Hematopoietic multipotent progenitor cell treated with erythropoietin and hydrocortisone succinate and interleukin-3 and kit ligand, for 4 days (in vitro differentiated cells): ENCODE data around the gene PEAK1.

Experiments
- DNase-seq: peaks from one replicate; pipeline ENCODE4 v3.0.0-alpha.2; 2015

The PEAK1 gene, protein sequence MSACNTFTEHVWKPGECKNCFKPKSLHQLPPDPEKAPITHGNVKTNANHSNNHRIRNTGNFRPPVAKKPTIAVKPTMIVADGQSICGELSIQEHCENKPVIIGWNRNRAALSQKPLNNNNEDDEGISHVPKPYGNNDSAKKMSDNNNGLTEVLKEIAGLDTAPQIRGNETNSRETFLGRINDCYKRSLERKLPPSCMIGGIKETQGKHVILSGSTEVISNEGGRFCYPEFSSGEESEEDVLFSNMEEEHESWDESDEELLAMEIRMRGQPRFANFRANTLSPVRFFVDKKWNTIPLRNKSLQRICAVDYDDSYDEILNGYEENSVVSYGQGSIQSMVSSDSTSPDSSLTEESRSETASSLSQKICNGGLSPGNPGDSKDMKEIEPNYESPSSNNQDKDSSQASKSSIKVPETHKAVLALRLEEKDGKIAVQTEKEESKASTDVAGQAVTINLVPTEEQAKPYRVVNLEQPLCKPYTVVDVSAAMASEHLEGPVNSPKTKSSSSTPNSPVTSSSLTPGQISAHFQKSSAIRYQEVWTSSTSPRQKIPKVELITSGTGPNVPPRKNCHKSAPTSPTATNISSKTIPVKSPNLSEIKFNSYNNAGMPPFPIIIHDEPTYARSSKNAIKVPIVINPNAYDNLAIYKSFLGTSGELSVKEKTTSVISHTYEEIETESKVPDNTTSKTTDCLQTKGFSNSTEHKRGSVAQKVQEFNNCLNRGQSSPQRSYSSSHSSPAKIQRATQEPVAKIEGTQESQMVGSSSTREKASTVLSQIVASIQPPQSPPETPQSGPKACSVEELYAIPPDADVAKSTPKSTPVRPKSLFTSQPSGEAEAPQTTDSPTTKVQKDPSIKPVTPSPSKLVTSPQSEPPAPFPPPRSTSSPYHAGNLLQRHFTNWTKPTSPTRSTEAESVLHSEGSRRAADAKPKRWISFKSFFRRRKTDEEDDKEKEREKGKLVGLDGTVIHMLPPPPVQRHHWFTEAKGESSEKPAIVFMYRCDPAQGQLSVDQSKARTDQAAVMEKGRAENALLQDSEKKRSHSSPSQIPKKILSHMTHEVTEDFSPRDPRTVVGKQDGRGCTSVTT (N-terminal part only)

DNA sequence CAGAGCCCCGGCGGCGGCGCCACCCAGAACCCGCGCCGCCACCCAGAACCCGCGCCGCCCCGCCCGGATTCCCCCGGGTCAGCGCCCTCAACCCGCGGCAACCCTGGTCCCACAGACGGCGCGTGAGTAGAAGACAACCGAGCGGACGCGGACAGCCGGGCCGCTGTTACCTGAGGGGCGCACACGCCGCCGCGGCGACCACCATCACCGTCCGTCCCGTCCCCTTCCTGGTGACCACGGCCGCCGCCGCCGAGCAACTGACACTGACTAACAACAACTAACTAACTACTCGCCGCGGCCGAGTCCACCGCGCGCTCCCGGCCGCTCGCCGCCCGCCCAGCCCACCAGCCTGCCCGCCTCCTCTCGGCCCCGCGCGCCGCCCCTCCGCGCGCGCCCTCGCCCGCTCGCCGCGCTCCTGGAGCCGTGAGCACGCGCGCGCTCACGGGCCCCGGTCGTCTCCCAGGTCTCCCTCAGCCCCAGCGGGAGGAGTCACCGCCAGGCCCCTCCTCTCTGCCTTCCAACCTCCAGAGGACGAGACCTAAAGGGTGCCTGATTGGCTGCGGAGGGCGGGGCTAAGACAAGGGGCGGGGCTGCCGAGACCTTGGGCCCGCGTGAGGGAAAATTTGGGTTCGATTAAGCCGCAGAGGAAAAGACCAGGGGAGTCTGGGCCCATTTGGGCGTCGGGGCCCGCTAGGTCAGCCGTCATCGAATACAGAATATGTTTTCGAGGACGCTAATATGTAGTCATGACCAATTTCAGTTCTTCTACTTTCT is at the start of gene PEAK1:
PEAK1 (minus strand) TSS at position 269 of the 774 bp plus-strand sequence. CDS start 238,178 bp downstream, outside the sequence.
- DNase-seq: peak; percentile 100

DNA sequence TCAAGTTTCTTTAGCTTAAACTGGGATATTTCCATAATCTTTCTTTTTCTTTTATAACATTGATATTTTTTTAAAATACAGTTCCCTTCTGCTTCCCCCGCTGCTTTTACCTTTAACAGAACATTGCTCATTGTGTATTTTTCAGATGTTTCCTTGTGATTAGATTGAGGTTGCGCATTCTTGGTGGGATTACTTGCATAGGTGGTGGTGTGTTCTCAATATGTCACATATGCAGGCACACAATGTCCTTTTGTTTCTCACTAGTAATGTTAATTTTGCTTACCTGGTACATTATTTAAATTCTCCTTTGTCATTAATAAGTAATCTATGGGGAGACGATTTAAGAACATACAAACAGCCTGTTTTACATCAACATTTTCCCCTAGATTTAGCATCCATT is 49.0 kb upstream of the PEAK1 start:
- DNase-seq: no peak

DNA sequence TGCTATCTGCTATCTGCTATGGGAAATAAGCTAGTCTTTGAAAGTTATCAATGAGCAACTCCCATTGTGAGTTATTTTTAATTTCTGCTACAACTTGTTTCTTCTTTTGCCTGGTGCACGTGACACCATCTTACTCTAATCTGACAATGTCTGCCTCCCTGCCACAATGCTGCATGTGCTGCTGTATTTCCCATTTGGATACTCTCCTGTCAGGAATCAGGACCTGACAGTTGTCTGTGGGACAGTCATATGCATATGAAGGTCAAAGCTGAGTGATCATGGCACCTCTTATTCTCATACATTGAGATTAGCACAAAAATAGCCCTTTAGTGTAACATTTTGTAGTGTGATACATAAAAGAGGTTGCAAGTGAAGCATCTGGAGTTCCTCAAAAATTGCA is 46.6 kb upstream of the PEAK1 start:
- no peak for DNase-seq

DNA sequence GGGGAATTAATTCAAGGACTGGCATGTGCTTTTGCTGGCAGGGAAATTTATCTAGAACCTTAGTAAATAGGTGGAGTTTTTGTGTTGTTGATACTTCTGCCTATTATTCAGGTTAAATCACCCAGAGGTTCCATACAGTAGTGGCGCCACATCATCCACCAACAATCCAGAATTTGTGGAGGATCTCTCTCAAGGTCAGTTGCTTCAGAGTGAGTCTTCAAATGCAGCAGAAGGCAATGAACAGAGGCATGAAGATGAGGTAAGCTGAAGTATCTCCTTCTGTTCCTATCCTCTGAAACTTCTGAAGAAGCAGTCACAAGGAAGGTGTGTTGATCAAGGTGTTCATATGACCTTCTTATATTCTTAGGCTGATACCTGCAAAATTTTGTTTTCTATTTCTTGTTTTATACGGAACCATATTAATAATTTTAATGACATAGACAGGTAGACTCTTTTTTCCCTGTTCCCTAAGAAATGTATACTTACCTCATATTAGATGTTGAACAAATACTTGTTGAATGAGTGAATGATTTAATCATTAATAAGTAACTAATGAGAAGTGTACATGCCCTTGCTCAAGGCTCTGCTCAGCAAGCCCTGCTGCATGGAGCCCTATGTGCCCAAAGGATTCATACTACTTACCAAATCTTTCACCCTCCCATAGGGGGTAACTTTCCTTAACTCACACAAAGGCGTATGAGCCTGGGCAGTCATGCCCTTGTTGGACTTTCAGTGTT is 44.4 kb upstream of the PEAK1 start:
- no peak for DNase-seq

DNA sequence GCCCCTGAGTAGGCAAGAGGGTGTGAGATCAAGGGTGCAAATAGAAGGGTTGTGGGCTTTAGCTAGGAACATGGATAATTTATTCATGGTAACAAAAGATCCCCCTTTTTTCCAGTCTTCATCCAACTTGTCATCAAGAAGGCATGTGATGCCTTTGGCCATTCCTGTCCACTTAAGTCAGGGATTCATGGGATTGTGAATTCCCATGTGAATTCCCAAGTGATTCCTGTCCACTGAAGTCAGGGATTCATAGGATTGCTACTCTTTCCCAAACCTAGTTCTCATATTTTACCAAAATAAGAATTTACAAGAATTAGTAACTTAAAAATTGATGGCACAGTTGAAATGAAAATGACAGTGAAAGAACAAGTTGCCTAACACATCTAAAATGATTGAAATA is 41.6 kb upstream of the PEAK1 start:
- no peak for DNase-seq

DNA sequence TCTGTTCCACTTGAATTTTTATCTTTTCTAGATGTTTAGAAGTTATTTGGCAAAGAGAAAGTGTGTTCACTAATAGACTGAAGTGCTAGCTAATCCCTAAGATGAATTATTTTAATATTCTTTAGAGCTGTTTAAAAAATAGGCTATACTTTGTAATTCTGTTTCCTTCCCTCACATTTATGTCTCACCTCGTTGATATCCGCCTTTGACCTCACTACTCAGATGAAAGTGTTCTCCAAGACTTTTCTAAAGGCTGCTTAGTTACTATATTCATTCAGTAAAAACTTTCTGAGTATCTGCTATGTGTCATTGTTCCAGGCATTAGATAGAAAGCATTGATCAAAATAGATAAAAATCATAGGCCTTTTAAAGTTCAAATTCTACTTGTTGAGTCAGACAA is 39.1 kb upstream of the PEAK1 start:
- DNase-seq: no peak

DNA sequence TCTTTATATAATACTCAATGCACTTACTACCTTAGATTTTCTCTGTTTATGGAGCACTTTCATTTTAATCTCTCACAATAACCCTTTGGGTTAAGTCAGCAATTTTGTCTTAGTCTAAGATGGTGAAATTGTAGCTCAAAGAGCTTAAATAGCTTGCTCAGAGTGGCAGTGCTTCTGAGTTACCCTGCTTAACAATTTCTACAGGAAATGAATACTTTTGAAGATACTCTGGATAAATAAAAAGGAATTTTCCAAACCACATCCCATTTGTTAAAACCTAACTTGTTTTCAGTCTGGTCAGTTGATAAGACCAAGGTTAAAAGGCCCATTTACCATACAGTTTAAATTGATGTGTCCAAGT is 38.0 kb upstream of the PEAK1 start:
- no peak for DNase-seq

DNA sequence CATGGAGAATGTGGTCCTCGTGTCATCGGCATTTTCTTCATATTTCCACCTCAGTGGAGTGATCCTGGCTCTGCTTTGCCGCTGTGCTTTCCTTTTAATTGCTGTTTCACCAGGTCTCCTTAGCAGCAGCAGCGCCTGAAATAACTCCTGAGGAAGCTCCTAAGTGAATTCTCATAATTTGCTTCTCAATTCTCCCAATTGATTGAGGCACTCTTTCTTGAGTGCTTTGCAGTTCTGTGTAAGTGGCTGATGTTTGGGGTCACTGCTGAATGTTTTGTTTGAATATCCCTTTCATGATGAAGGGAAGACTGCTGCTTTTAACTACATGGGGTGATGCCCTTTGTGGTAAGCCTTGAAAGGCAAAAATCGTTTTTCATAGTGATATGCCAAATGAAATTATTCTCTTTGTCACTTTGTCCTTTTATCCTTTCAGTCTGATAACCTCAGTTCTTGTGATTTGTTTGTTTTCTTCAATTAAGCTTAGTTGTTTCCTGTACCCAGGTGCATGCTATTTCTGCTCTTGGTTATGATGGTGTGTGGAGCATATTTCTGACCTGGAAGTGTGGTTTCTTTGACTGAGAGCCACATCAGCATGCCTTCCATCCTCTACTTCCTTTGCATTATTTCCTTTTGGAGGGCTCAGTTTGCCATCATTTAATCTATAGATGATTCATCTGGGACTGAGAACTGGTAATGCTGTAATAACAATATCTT is 37.4 kb upstream of the PEAK1 start:
- no peak for DNase-seq

DNA sequence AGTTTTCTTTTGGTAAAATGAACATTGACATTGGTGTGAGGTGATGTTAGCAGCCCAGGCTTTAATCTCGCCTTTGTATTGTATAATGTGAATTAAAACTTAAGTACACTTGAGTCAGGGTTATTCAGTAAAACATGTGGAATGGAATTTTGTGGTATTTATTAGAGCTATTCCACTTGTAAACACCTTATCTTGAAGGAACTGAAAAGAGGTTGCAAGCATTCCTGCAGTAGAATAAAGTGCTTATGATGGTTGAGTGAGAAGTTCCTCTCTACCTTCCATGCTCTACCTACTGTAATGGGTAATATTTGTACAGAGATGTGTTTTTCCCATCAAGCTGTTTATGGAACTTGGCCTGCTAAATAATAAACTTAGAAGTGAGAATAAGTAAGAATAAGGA is 36.8 kb upstream of the PEAK1 start:
- no peak for DNase-seq

DNA sequence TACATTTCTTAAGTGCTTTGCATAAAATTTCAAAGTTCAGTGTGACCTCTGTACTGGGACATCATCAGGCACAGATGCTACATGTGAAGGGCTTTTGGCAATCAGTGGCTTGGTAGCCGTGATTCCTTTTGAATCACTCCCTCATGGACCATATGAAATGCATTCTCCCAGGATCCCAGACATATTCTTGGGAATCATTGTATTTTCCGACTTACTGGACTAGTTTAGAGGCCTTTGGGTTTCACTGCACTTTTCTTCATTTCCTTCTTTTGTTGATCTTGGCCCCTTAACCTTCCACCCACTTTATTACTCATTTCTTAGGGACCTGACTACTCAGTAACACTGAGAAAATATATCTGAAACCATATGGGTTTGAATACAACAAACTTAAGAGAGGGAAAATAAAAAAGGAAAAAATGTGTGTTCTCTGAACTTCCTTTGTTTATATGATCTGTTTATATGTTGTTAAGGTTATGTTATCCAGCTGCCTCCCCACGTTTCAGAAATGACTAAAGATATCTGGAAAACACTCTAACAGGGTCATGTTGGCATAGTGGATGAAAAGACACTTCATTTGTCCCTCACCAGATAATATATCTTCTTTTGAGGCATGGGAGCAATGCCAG is 35.9 kb upstream of the PEAK1 start:
- no peak for DNase-seq

DNA sequence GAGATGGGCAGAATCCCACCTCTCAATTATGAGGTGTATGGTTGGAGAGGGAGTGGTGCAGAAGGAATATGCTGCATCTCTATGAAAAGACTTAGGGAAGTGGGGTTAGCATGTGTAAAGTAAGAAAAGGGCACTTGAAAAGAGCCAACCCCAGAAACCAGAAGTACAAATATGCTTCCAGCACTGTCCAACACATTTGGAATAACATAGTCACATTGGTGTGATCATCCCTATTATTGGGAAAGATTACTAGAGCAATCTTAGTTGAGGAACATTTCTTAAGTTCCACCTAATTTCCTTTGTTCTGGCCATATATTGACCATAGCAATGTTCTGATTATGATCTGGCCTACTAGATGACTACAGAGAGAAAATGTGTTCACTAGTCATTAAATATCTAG is 35.0 kb upstream of the PEAK1 start:
- DNase-seq: no peak

DNA sequence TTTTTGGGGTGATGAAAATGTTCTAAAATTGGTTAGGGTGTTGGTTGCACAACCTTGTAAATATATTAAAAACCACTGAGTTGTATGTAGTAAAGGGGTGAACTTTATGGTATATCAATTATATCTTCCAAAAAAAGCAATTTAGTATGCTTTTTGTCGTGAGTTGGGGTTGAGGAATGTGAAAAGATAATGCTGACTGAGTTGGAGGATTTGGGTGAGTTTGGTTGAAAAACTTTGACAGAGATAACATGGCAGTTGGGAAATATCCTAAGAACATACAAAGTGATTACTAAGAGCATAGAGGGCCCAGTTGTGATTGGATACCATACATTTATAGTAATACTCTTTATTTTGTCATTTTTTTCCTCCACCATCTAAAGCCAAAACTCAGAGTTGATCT is 34.4 kb upstream of the PEAK1 start:
- no peak for DNase-seq

DNA sequence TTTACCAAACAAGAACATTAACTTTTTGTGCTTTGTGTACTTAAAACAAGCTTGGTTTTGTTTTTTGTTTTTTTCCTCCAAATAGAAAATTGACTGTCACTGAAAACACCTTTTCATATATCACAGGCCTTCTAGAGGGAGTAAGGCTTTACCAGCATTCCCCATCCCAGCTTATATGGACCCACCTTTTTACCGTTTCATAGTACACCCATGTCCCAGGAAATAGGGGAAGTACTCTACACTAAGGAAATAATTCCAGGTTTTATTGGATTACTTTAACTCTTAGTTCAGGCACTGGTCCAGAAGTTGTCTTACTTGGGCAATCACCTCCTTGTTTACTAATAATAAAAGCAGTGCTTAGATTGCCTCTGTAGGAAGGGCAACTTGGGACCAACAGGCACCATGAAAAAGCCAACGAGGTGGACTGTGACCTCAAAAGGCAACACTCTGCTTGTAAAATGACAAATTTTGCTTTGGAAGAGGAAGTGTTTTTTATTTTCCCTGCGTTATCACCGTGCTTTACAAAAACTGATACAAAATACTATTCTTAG is 27.0 kb upstream of the PEAK1 start:
- no peak for DNase-seq

DNA sequence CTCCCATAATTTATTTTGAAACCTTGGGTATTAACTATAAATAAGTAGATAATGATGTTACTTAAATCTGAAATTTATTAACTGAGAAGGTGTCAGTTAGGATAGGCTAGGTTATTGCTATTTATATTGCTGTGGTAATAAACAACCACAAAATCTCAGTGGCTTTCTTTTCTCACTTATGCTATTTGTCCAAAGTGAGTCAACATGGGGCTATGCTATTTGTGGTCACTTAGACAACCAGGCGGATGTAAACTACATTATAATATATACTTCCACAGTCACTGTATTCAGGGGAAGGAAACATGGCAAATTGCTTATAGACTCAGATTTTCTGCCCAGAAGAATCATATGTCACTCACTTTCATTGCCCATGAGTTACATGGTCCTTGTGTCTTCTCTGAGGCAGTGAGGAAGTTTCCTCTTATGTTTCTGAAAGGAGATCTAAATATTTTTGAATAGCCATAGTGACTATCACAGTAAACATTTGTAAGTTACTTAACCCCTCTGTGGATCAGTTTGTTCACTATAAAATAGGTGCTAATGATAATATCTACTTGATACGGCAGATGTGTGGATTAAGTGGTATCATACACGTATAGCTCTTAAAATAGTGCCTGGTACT is 20.6 kb upstream of the PEAK1 start:
- DNase-seq: no peak

DNA sequence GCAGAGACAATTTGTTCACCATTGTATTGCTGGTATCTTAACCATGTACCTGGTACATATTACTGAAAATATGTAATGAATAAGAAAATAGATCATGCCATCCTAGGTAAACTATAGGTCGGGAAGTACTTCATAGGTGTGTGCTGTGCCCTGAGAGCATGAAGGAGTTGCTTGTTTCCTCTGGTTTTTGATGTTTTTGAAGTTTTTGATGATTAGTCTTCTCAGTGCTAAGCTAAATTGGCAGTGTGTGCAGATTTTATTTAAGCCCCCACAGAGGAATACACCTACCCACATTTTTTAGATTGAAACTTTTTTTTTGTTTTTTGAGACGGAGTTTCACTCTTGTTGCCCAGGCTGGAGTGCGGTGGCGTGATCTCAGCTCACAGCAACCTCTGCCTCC is 17.4 kb upstream of the PEAK1 start:
- DNase-seq: no peak

DNA sequence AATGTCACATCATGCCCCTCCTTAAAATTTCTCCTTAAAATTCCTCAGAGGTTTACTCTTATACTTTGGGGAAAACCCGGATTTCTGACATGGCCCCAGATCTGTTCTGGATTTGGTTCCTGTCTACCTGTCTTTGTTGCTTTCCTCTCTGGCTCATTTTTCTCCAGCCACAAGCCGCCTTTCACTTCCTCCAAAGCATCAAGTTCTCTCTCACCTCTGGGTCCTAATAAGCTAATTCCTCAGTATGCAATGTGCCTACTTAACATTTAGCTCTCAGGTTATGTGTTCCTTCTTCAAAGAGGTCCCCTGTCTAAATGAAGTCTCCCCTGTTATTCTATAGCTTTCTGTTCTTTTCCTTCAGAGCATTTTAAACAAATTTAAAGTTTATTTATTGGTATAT is 16.9 kb upstream of the PEAK1 start:
- DNase-seq: no peak

DNA sequence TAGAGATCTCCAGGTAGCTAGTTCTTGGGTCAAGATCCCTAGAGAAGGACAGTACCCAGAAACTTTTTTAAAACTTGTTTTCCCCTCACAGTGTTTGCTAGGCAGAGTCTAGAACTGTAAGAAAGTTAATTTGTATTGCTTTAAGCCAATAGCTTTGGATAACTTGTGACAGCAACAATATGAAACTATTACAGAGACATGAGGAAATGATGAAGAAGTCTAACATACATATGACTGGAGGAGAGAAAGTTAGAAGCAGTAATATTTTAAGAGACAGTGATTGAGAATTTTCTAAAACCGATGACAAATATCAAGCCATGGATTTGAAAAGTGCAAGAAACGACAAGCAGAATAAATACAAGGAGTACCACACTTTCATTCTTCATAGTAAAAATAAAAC is 10.7 kb upstream of the PEAK1 start:
- DNase-seq: no peak

DNA sequence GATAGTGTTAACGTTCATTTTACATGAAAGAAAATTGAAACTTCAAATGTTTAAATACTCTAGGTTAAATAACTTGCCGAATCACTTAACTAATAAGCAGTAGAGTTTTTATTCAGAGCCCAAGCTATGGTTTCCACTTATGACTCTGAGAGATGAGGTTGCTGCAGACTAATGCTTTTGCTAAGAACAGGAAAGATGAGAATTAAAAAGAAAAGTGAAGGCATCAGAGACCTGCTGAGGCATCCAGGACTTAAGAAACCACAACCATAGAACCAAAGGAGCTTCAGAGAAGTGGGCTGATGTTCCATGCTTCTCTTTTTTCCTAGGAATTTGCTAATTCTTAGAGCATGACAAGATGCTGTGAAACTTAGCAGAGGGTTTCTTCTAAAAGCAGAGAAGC is 10.3 kb upstream of the PEAK1 start:
- DNase-seq: no peak

DNA sequence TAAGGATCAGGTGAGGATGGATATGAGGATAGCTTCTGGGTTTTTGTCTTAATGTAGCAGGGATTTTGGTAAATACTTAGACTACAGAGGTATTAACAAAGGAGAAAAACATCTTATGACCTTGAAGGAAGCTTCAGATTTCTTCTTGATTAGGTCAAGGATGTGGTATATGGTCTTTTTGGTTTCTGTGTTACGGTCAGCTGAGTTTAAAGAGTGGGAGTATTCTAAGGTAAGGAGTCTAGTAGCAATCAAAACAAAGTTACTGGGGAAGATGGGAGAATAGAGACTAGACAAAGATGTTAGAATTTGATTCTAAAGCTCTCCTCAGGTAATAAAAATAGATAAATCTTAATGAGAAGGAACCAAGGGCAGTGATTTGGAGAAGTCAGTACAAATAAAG is 7.0 kb upstream of the PEAK1 start:
- no peak for DNase-seq

DNA sequence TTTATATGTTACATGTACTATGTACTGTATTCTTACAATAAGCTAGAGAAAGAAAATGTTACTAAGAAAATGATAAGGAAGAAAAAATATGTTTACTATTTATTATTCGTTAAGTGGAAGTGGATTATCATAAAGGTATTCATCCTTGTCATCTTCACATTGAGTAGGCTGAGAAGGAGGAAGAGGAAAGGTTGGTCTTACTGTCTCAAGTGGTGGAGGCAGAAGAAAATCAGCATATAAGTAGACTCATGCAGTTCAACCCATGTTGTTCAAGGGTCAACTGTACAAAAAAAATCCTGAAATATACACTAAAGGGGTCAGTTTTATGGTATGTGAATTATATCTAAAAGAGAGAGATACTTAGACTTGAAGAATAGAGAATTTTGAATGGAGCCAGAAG is 6.5 kb upstream of the PEAK1 start:
- no peak for DNase-seq
